ENCODE data around the gene ROPN1B.

ROPN1B gene

GRCh38 chr3:126013751-126014156 lies 44.8 kb downstream of the ROPN1B start:
- no peaks in the 10 kb centered on the region for H4K20me1 ChIP-seq (ENCODE audit: low read depth, low read length)
- TF ChIP-seq CTCF (IDR thresholded peaks at IDR 0.05; ENCODE audit: insufficient read depth, low read length, poor library complexity, severe bottlenecking): no peak
- no peak for TF ChIP-seq EZH2phosphoT487 (conservative IDR thresholded peaks at IDR 0.05; ENCODE audit: low read length)
- no peaks in the 10 kb centered on the region for H3K36me3 ChIP-seq (ENCODE audit: low read length)
- no peak overlapping the region for H3K27ac ChIP-seq (ENCODE audit: low read depth, low read length)
- H3K9me2 ChIP-seq (replicated peaks; ENCODE audit: insufficient read depth, low read length): no peaks in the 10 kb centered on the region
- no peak overlapping the region for H2AFZ ChIP-seq (ENCODE audit: low read depth, low read length, severe bottlenecking)
- H3K4me3 ChIP-seq (ENCODE audit: insufficient read depth, low read length, poor library complexity, severe bottlenecking): no peak overlapping the region
- H3K79me2 ChIP-seq (ENCODE audit: insufficient read depth, low read length): no peaks in the 10 kb centered on the region
- H3F3A ChIP-seq (ENCODE audit: insufficient read depth): no peaks in the 10 kb centered on the region
- no peaks in the 10 kb centered on the region for H3K27me3 ChIP-seq (ENCODE audit: low read length)
- no peak overlapping the region for H3K9ac ChIP-seq (ENCODE audit: low read length)
- H3K4me2 ChIP-seq (ENCODE audit: low read depth, low read length, poor library complexity, severe bottlenecking): no peak overlapping the region
- no peaks in the 10 kb centered on the region for H3K9me3 ChIP-seq (ENCODE audit: insufficient read depth, low read length)

GRCh38 chr3:126014252-126014651 lies 45.3 kb downstream of the ROPN1B start:
- H3K9ac ChIP-seq (ENCODE audit: low read length): no peak overlapping the region
- TF ChIP-seq CTCF (IDR thresholded peaks at IDR 0.05; ENCODE audit: insufficient read depth, low read length, poor library complexity, severe bottlenecking) (no peak), EZH2phosphoT487 (conservative IDR thresholded peaks at IDR 0.05; ENCODE audit: low read length) (no peak)
- H2AFZ ChIP-seq (ENCODE audit: low read depth, low read length, severe bottlenecking): no peak overlapping the region
- no peaks in the 10 kb centered on the region for H3F3A ChIP-seq (ENCODE audit: insufficient read depth)
- no peaks in the 10 kb centered on the region for H3K79me2 ChIP-seq (ENCODE audit: insufficient read depth, low read length)
- H3K9me2 ChIP-seq (replicated peaks; ENCODE audit: insufficient read depth, low read length): no peaks in the 10 kb centered on the region
- no peak overlapping the region for H3K4me2 ChIP-seq (ENCODE audit: low read depth, low read length, poor library complexity, severe bottlenecking)
- H3K9me3 ChIP-seq (ENCODE audit: insufficient read depth, low read length): no peaks in the 10 kb centered on the region
- no peak overlapping the region for H3K27ac ChIP-seq (ENCODE audit: low read depth, low read length)
- H4K20me1 ChIP-seq (ENCODE audit: low read depth, low read length): no peaks in the 10 kb centered on the region
- no peaks in the 10 kb centered on the region for H3K27me3 ChIP-seq (ENCODE audit: low read length)
- H3K4me3 ChIP-seq (ENCODE audit: insufficient read depth, low read length, poor library complexity, severe bottlenecking): no peak overlapping the region
- no peaks in the 10 kb centered on the region for H3K36me3 ChIP-seq (ENCODE audit: low read length)

GRCh38 chr3:126015075-126015474 lies 46.1 kb downstream of the ROPN1B start:
- Histone ChIP-seq H3K9ac (ENCODE audit: low read length) (no peak overlapping the region), H3K9me3 (ENCODE audit: insufficient read depth, low read length) (no peaks in the 10 kb centered on the region), H3K27me3 (ENCODE audit: low read length) (no peaks in the 10 kb centered on the region), H3K4me2 (ENCODE audit: low read depth, low read length, poor library complexity, severe bottlenecking) (no peak overlapping the region), H4K20me1 (ENCODE audit: low read depth, low read length) (no peaks in the 10 kb centered on the region), H3K4me3 (ENCODE audit: insufficient read depth, low read length, poor library complexity, severe bottlenecking) (no peak overlapping the region), H3K27ac (ENCODE audit: low read depth, low read length) (no peak overlapping the region), H3K79me2 (ENCODE audit: insufficient read depth, low read length) (no peaks in the 10 kb centered on the region), H3F3A (ENCODE audit: insufficient read depth) (no peaks in the 10 kb centered on the region), H3K36me3 (ENCODE audit: low read length) (no peaks in the 10 kb centered on the region), H3K9me2 (replicated peaks; ENCODE audit: insufficient read depth, low read length) (no peaks in the 10 kb centered on the region), H2AFZ (ENCODE audit: low read depth, low read length, severe bottlenecking) (no peak overlapping the region)
- TF ChIP-seq CTCF (IDR thresholded peaks at IDR 0.05; ENCODE audit: insufficient read depth, low read length, poor library complexity, severe bottlenecking): no peak
- no peak for TF ChIP-seq EZH2phosphoT487 (conservative IDR thresholded peaks at IDR 0.05; ENCODE audit: low read length)
